Measurements from ENCODE around the gene LRFN5. TPM values are rescaled to one million over a fixed set of nuclear protein-coding genes. Genes with fewer than 3 reads are reported as not detected.

LRFN5 gene
- total RNA-seq, 1 experiment from 2014 or later: not detected

DNA sequence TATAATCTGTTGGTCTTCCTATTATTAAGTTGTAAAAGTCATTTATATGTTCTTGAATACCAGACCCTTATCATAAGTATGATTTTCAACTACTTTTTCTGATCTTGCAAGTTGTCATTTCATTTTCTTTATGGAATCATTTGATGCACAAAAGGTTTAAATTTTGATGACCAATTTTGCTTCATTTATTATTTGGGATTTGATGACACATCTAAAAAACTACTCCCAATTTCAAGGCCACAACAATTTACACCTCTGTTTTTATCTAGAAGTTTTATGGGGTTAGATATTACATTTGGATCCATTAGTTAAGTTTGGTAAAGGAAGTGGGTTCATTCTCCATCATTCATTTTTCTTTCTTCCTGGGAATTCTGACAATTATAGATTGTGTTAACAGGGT is 259.2 kb downstream of the LRFN5 start:
- CTCF ChIA-PET: no interaction called here
- Mint-ChIP-seq H3K27me3 (ENCODE audit: insufficient read depth, unreplicated experiment) (peaks cover 34% of the 10 kb centered on the region), H3K4me1 (ENCODE audit: insufficient read depth, unreplicated experiment) (no peaks in the 10 kb centered on the region), H3K36me3 (ENCODE audit: insufficient read depth, unreplicated experiment) (no peaks in the 10 kb centered on the region), H3K9me3 (ENCODE audit: unreplicated experiment) (no peaks in the 10 kb centered on the region), H3K27ac (ENCODE audit: low read depth, unreplicated experiment) (no peak overlapping the region), H3K4me3 (ENCODE audit: unreplicated experiment) (no peak overlapping the region)
- DNase-seq (ENCODE audit: unreplicated experiment): no peak
- POLR2A ChIA-PET: interaction anchor here (0.6 kb wide), 1 partner anchor 52 kb away, joined by 3 read pairs; no protein-coding TSS in a partner anchor
- BruUV-seq (replicated peaks): no TSS peak
- intact Hi-C loops (cut with micrococcal nuclease): no loop called here
- TF ChIP-seq, protein P1, sequence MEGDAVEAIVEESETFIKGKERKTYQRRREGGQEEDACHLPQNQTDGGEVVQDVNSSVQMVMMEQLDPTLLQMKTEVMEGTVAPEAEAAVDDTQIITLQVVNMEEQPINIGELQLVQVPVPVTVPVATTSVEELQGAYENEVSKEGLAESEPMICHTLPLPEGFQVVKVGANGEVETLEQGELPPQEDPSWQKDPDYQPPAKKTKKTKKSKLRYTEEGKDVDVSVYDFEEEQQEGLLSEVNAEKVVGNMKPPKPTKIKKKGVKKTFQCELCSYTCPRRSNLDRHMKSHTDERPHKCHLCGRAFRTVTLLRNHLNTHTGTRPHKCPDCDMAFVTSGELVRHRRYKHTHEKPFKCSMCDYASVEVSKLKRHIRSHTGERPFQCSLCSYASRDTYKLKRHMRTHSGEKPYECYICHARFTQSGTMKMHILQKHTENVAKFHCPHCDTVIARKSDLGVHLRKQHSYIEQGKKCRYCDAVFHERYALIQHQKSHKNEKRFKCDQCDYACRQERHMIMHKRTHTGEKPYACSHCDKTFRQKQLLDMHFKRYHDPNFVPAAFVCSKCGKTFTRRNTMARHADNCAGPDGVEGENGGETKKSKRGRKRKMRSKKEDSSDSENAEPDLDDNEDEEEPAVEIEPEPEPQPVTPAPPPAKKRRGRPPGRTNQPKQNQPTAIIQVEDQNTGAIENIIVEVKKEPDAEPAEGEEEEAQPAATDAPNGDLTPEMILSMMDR (IDR thresholded peaks at IDR 0.05; ENCODE audit: unreplicated experiment): no peak

DNA sequence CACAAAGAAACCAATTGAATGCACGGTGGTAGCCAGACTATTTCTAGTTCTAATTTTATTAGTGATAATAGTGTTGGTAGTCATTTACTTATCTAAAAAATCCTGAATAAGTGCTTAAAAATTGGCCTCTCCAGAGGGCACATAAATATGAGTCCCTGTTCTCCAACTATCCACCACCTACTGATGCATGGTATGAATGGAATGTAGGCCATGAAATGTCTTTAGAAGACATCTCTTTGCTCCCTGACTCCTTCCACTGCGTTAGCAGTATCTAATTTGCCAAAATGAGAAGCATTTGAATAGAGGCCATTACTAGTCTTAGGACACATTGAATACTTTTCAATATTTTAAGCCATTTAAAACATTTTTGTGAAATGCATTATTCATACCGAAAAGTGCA is 261.7 kb downstream of the LRFN5 start:
- H3K27ac Mint-ChIP-seq (ENCODE audit: low read depth, unreplicated experiment): no peak overlapping the region
- no peaks in the 10 kb centered on the region for H3K4me1 Mint-ChIP-seq (ENCODE audit: insufficient read depth, unreplicated experiment)
- DNase-seq (ENCODE audit: unreplicated experiment): no peak
- peaks cover 32% of the 10 kb centered on the region for H3K27me3 Mint-ChIP-seq (ENCODE audit: insufficient read depth, unreplicated experiment)
- no peaks in the 10 kb centered on the region for H3K36me3 Mint-ChIP-seq (ENCODE audit: insufficient read depth, unreplicated experiment)
- POLR2A ChIA-PET: no interaction called here
- no peak overlapping the region for H3K4me3 Mint-ChIP-seq (ENCODE audit: unreplicated experiment)
- BruUV-seq (replicated peaks): no TSS peak
- intact Hi-C loops (cut with micrococcal nuclease): no loop called here
- TF ChIP-seq, protein P1 (IDR thresholded peaks at IDR 0.05; ENCODE audit: unreplicated experiment): no peak
- CTCF ChIA-PET: no interaction called here
- no peaks in the 10 kb centered on the region for H3K9me3 Mint-ChIP-seq (ENCODE audit: unreplicated experiment)

DNA sequence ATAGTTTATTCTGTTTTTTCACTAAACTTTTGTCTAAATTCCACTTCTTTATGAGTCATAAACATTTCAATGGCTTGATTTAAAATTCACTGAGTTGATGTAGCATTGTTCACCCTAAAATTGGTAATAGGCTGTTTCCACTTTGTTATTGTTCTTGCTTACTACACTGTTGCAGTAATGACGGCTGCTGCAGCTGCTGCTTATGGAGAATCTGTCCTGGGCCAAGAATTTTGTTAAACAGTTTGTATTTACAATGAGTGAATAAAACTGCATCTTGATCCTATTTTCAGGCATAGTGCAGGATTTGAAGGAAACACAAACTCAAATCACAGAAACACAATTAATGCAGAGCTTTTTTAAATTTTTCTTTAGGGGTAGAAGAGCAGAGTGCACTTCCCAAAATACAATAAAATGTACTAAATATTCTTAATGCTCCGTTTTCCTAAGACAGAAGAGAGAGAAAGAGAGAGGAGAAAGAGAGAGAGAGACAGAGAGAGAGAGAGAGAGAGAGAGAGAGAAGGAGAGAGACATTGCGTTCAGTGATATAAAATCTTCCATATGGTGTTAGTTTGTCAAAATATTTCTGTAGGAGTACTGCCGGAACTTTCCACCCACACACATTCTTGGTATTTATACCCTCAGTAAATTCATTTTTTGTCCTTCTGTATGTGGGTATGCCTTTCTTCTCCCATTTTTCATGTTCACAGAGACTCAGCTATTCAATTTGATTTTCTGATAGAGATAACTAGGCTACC is 266.4 kb downstream of the LRFN5 start:
- Mint-ChIP-seq H3K4me3 (ENCODE audit: unreplicated experiment) (no peak overlapping the region), H3K27ac (ENCODE audit: low read depth, unreplicated experiment) (no peak overlapping the region), H3K9me3 (ENCODE audit: unreplicated experiment) (no peaks in the 10 kb centered on the region), H3K27me3 (ENCODE audit: insufficient read depth, unreplicated experiment) (peaks cover 46% of the 10 kb centered on the region), H3K4me1 (ENCODE audit: insufficient read depth, unreplicated experiment) (no peaks in the 10 kb centered on the region), H3K36me3 (ENCODE audit: insufficient read depth, unreplicated experiment) (no peaks in the 10 kb centered on the region)
- no TSS peak for BruUV-seq (replicated peaks)
- POLR2A ChIA-PET: no interaction called here
- CTCF ChIA-PET: interaction anchor here (0.6 kb wide), 1 partner anchor 366 kb away, joined by 3 read pairs; no protein-coding TSS in a partner anchor
- TF ChIP-seq, protein P1 (IDR thresholded peaks at IDR 0.05; ENCODE audit: unreplicated experiment): no peak
- intact Hi-C loops (cut with micrococcal nuclease): no loop called here
- no peak for DNase-seq (ENCODE audit: unreplicated experiment)

DNA sequence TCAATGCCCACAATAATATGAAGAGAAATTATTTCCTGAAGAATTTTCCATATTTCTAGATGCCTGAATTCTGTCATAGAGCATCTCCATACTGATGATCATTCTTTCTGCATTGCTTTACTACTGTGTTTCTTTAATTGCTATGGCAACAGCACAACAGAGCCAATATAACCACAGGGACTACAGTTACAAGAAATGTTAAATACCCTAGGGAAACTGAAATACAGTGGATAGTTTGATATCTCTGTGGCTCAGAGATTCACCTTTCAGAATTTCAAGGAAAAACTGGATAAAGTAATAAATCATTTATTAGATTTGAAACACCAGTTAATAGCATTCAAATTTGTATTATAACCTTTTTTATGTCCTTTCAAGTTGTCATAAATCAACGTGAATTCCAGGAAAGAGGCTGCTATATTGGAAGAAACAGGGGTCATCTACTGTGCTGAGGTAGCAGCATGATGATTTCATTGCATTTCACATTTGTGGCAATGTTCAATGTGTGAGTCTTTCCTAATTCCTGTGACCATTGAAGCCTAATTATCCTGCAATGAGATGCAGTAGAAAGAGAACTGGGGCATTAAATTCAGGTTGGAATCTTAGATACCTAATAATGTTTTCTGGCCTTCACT is 267.1 kb downstream of the LRFN5 start:
- no peak for DNase-seq (ENCODE audit: unreplicated experiment)
- Mint-ChIP-seq H3K27me3 (ENCODE audit: insufficient read depth, unreplicated experiment) (peaks cover 46% of the 10 kb centered on the region), H3K4me1 (ENCODE audit: insufficient read depth, unreplicated experiment) (no peaks in the 10 kb centered on the region), H3K9me3 (ENCODE audit: unreplicated experiment) (no peaks in the 10 kb centered on the region), H3K36me3 (ENCODE audit: insufficient read depth, unreplicated experiment) (no peaks in the 10 kb centered on the region), H3K4me3 (ENCODE audit: unreplicated experiment) (no peak overlapping the region), H3K27ac (ENCODE audit: low read depth, unreplicated experiment) (no peak overlapping the region)
- POLR2A ChIA-PET: no interaction called here
- CTCF ChIA-PET: interaction anchor here (0.6 kb wide), 1 partner anchor 366 kb away, joined by 3 read pairs; no protein-coding TSS in a partner anchor
- TF ChIP-seq, protein P1 (IDR thresholded peaks at IDR 0.05; ENCODE audit: unreplicated experiment): no peak
- intact Hi-C loops (cut with micrococcal nuclease): no loop called here
- BruUV-seq (replicated peaks): no TSS peak

Measured in MCF 10A (cell line).